GM20000 (cell line): ENCODE data around the gene RANBP2.
A peak's percentile ranks its signal among the peaks of the same experiment; 100 is the strongest.
"Not testable (repeated sequence)": the region's sequence is repeated elsewhere in the genome, so short reads cannot be mapped to it uniquely, and the experiment has no call there.

Experiments used
- DNase-seq: peaks from one replicate; pipeline ENCODE4 v3.0.0; 2012; ENCODE audit warnings: low spot score
- CTCF ChIP-seq: IDR thresholded peaks from 2 replicates; pipeline ENCODE4 v1.5.1; 2012; ENCODE audit warnings: mild to moderate bottlenecking, control low read depth; ENCODE audit errors: extremely low read depth, missing control alignments

Gene RANBP2

DNA sequence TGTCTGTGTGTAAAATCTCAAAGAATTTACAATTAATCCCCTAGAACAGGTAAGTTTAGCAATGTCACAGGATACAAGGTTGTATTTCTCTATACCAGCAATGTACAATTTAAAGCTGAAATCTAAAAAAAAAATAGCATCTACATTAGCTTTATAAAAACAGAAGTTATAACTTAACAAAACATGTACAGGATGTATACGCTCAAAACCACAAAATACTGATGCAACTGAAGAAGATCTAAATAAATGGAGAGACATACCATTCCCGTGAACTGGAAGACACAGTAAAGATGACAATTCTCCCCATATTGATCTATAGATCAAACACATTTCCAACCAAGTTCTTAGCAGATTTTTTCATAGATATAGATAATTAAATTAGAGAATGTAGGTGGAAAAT lies 17.5 kb upstream of the RANBP2 start:
- TF ChIP-seq CTCF, result no peak
- no peak for DNase-seq

DNA sequence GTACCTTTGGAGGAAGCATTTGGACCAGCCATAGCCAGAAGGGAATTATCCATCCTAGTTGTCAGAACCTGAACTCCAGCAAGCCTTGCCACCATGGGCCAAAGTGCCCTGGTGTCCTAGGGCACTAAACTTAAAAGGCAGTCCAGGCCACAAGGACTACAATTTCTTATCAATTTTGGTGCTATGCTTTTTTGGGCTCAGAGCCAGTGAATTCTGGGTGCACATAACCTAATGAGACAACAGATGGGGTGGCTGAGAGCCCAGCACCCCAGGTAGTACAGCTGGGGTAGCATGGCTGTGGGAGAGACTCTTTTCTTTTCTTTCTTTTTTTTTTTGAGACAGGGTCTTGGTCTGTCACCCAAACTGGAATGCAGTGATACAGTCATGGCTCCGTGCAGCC lies 14.4 kb upstream of the RANBP2 start:
- no peak for DNase-seq
- no peak for TF ChIP-seq CTCF

DNA sequence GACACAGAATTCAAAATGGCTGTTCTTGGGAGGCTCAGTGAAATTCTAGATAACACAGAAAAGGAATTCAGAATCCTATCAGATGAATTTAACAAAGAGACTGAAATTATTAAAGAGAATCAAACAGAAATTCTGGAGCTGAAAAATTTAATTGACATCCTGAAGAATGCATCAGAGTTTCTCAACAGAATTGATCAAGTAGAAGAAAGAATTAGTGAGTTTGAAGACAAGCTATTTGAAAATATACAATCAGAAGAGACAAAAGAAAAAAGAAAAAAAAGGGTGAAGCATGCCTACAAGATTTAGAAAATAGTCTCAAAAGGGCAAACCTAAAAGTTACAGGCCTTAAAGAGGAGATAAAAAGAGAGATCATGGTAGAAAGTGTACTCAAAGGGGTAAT lies 12.0 kb upstream of the RANBP2 start:
- no peak for TF ChIP-seq CTCF
- no peak for DNase-seq

GRCh38 chr2:108716971-108717370 lies 2.3 kb upstream of the RANBP2 start:
- not testable (repeated sequence) for DNase-seq

DNA sequence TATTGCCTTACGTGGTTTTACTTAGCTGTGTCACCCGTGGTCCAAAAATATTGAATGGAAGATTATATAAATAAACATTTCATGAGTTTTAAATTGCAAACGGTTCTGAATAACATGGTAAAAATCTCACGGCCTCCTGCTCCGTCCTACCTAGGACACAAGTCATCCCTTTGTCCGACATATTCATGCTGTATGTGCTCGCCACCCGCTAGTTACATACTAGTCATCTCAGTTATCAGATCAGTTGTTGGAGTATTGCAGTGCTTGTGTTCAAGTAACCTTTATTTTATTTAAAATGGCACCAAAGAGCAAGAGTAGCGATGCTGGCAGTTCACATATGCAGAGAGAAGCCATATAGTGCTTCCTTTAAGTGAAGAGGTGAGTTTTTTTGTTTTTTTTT lies 6.8 kb downstream of the RANBP2 start:
- not testable (repeated sequence) for DNase-seq

DNA sequence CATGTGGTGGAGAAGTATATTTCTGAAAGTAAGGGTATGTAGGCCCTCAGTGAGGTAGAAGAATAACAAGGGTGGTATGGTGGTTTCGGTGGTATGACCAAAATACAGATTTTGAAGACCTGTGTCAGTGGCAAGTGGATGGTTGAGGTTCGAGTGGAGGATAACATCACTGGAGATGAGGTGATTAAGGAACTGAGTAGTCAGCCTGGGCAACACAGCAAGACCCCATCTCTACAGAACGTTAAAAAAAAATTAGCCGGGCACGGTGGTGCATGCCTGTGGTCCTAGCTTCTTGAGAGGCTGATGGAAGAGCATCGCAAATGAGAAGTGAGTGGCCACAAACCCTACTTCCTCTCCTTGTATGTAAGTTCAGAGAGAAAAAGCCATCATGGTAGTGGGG lies 15.4 kb downstream of the RANBP2 start:
- not testable (repeated sequence) for DNase-seq

DNA sequence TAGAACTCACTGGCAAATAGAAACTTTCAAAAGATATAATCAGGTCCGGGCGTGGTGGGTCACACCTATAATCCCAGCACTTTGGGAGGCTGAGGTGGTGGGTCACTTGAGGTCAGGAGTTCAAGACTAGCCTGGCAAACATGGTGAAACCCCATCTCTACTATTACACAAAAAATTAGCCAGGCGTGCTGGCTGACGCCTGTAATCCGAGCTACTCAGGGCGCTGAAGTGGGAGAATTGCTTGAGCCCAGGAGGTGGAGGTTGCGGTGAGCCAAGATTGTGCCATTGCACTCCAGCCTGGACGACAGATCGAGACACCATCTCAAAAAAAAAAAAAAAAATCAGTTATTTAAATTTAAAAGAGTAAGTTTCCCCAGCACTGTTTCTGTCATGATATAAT lies 38.7 kb downstream of the RANBP2 start:
- not testable (repeated sequence) for DNase-seq

GRCh38 chr2:108762618-108763017 lies 43.3 kb downstream of the RANBP2 start:
- DNase-seq, result not testable (repeated sequence)

- DNase-seq, result not testable (repeated sequence)
Measured at GRCh38 chr2:108766671-108767070, 47.4 kb downstream of the RANBP2 start.

DNA sequence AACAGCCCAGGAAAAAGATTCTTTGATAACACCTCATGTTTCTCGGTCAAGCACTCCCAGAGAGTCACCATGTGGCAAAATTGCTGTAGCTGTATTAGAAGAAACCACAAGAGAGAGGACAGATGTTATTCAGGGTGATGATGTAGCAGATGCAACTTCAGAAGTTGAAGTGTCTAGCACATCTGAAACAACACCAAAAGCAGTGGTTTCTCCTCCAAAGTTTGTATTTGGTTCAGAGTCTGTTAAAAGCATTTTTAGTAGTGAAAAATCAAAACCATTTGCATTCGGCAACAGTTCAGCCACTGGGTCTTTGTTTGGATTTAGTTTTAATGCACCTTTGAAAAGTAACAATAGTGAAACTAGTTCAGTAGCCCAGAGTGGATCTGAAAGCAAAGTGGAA lies 48.6 kb downstream of the RANBP2 start:
- not testable (repeated sequence) for DNase-seq

GRCh38 chr2:108776475-108776874 lies 57.2 kb downstream of the RANBP2 start:
- TF ChIP-seq CTCF, result no peak

DNA sequence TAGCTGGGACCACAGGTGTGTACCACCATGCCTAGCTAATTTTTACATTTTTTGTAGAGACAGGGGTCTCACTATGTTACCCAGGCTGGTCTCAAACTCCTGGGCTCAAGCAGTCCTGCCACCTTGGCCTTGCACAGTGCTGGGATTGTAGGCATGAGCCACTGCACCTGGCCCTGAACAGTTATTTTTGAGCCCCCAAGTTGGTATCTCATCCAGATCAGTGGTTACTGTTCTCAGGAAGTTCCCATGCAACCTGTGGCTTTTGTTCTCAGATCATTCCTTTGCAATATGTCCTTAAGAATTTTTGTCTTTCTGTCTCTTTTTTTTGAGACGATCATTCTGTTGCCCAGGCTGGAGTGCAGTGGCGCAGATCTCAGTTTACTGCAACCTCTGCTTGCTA lies 59.6 kb downstream of the RANBP2 start:
- DNase-seq, result no peak
- TF ChIP-seq CTCF, result no peak

More at GRCh38 chr2:108776475-108776874, 57.2 kb downstream of the RANBP2 start:
- peak; percentile 45 for DNase-seq
